Loucy (cell line): Measurements from ENCODE around the gene KLHDC8A.

Experiments used
- EZH2phosphoT487 ChIP-seq: fragments of 200-600 bp; IDR thresholded peaks from 2 replicates; pipeline ENCODE4 v1.6.1; 2018; ENCODE audit warnings: antibody characterized with exemption, mild to moderate bottlenecking, moderate library complexity, borderline replicate concordance
- TF ChIP-seq, protein P1 (sequence below): fragments of 200-600 bp; sonication (generic); conservative IDR thresholded peaks from 2 replicates; pipeline ENCODE4 v1.5.1; 2014; ENCODE audit warnings: mild to moderate bottlenecking, antibody characterized with exemption, low read length

DNA sequence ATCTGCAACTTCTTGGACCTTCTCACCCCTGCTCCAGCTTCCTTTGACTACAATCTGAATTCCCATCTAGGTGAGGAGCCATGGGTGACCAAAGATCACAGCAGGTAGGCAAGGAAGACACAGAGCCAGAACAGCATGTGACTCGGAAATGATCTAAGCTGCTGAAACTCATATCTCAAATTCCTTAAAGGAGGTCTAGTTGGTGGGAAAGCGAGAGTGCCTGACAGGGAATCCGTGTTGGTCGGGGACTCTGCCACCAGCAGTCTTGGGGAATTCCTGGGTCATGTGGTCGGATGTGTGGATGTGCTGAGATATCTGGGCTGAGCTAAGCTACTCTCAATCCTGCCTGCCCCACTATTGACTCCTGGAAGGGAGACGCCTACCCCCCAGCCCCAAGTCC lies 31.9 kb downstream of the KLHDC8A start:
- TF ChIP-seq, protein P1, sequence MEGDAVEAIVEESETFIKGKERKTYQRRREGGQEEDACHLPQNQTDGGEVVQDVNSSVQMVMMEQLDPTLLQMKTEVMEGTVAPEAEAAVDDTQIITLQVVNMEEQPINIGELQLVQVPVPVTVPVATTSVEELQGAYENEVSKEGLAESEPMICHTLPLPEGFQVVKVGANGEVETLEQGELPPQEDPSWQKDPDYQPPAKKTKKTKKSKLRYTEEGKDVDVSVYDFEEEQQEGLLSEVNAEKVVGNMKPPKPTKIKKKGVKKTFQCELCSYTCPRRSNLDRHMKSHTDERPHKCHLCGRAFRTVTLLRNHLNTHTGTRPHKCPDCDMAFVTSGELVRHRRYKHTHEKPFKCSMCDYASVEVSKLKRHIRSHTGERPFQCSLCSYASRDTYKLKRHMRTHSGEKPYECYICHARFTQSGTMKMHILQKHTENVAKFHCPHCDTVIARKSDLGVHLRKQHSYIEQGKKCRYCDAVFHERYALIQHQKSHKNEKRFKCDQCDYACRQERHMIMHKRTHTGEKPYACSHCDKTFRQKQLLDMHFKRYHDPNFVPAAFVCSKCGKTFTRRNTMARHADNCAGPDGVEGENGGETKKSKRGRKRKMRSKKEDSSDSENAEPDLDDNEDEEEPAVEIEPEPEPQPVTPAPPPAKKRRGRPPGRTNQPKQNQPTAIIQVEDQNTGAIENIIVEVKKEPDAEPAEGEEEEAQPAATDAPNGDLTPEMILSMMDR: no peak
- TF ChIP-seq EZH2phosphoT487: no peak
